ENCODE results near the gene ACTN1.

GRCh38 chr14:68973639-68974038 is 5.5 kb downstream of the ACTN1 start:
- TF ChIP-seq, protein P1, sequence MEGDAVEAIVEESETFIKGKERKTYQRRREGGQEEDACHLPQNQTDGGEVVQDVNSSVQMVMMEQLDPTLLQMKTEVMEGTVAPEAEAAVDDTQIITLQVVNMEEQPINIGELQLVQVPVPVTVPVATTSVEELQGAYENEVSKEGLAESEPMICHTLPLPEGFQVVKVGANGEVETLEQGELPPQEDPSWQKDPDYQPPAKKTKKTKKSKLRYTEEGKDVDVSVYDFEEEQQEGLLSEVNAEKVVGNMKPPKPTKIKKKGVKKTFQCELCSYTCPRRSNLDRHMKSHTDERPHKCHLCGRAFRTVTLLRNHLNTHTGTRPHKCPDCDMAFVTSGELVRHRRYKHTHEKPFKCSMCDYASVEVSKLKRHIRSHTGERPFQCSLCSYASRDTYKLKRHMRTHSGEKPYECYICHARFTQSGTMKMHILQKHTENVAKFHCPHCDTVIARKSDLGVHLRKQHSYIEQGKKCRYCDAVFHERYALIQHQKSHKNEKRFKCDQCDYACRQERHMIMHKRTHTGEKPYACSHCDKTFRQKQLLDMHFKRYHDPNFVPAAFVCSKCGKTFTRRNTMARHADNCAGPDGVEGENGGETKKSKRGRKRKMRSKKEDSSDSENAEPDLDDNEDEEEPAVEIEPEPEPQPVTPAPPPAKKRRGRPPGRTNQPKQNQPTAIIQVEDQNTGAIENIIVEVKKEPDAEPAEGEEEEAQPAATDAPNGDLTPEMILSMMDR (IDR thresholded peaks at IDR 0.05): no peak
- TF ChIP-seq POLR2A (IDR thresholded peaks at IDR 0.05) (no peak), POLR2AphosphoS5 (IDR thresholded peaks at IDR 0.05) (no peak)

Data from breast epithelium (tissue), 3 donors.